Prostate gland (tissue), 2 donors: ENCODE measurements around the gene ADGRB3.

ENCODE experiments used
- CTCF ChIP-seq, 4 experiments: fragments of 200-600 bp in 2 of 4; fragments of 450-650 bp in 2 of 4; sonication (generic) in 2 of 4; IDR thresholded peaks; 1 replicate in 3 of 4; 2 replicates in 1 of 4; pipeline ENCODE4 v1.5.1; 2016 to 2019; ENCODE audit warnings: antibody characterized with exemption in 4 of 4, mild to moderate bottlenecking in 2 of 4, moderate library complexity in 2 of 4
- POLR2A ChIP-seq: fragments of 450-650 bp; IDR thresholded peaks from one replicate; pipeline ENCODE4 v1.6.1; 2016; ENCODE audit warnings: antibody characterized with exemption, mild to moderate bottlenecking
- POLR2AphosphoS5 ChIP-seq: sonication (generic); formaldehyde crosslinking; IDR thresholded peaks from one replicate; pipeline ENCODE4 v1.6.1; 2017; ENCODE audit warnings: antibody characterized with exemption

GRCh38 chr6:68876792-68877493 is 241.9 kb downstream of the ADGRB3 start:
- TF ChIP-seq CTCF (IDR thresholded peaks at IDR 0.05) (peak in 3 of 4 experiments; percentile 20 to 23 (median 22)), POLR2AphosphoS5 (no peak), POLR2A (no peak)
